Coronary artery (tissue), 2 donors: Measurements from ENCODE around the gene PET100.

ENCODE experiments used
- DNase-seq: peaks from one replicate; pipeline ENCODE4 v3.0.0-alpha.2; 2017; ENCODE audit warnings: low spot score
- H3K27ac ChIP-seq, 2 donors: fragments of 200-600 bp; sonication (generic); one replicate each; pipeline ENCODE4 v1.5.1; 2016 to 2019
- H3K4me3 ChIP-seq: fragments of 200-600 bp; sonication (generic); 2 replicates; pipeline ENCODE4 v1.5.1; 2016; ENCODE audit warnings: mild to moderate bottlenecking, moderate library complexity
- TF ChIP-seq, protein P1 (sequence below): fragments of 200-600 bp; sonication (generic); IDR thresholded peaks from one replicate; pipeline ENCODE4 v1.5.1; 2019; ENCODE audit warnings: antibody characterized with exemption

Gene PET100

DNA sequence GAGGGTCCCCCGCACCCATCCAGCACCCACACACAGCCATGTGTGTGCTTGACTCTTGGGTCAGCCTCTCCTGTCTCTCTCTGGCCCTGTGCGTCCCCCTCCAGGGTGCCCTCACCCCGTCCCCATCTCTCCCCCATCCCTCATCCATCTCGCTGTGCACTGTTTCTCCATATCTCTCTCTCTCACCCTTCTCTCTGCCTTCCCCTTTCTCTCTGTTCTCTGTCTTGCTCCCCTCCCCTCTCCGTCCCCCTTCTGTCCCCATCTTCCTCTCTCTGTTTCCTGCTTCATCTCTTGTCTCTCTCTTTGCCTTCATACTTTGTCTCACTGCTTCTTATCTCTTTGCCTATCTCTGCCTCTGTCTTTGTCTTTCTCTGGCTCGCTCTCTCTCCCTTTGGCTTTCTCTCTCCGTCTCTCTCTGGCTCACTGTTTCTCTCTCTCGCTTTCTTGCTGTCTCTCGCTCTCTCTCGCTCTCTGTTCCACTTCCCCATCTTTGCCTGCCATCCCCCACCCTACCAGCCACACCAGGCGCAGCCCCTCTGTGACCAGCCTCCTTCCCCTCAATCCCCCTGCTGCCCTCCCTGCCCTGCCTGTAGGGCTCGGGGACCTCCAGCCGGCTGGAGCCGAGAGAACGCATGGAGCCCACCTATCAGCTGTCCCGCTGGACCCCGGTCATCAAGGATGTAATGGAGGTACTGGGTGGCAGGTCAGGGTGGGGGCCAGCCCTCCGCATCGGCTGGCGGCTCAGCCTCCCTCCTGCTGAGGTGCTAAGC is 16.2 kb downstream of the PET100 start:
- TF ChIP-seq, protein P1, sequence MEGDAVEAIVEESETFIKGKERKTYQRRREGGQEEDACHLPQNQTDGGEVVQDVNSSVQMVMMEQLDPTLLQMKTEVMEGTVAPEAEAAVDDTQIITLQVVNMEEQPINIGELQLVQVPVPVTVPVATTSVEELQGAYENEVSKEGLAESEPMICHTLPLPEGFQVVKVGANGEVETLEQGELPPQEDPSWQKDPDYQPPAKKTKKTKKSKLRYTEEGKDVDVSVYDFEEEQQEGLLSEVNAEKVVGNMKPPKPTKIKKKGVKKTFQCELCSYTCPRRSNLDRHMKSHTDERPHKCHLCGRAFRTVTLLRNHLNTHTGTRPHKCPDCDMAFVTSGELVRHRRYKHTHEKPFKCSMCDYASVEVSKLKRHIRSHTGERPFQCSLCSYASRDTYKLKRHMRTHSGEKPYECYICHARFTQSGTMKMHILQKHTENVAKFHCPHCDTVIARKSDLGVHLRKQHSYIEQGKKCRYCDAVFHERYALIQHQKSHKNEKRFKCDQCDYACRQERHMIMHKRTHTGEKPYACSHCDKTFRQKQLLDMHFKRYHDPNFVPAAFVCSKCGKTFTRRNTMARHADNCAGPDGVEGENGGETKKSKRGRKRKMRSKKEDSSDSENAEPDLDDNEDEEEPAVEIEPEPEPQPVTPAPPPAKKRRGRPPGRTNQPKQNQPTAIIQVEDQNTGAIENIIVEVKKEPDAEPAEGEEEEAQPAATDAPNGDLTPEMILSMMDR, result no peak
- H3K4me3 ChIP-seq, result no peak overlapping the region
- H3K27ac ChIP-seq, result no peak overlapping the region
- no peak for DNase-seq

DNA sequence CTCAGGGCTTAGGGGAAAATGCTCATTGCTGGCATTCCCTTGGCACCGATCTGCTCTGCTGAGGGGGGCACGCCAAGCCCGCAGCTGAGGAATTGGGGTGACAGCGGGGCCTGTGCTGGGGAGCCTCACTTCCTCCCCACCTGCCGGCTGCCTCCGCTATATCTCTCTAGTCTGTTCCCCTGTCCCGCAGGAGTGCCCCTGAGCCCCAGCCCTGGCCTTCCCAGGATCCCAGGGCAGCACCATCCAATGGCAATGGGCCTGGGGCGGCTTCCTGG is 16.8 kb downstream of the PET100 start:
- no peak overlapping the region for H3K27ac ChIP-seq
- no peak for DNase-seq
- H3K4me3 ChIP-seq, result no peak overlapping the region
- TF ChIP-seq, protein P1, result no peak

DNA sequence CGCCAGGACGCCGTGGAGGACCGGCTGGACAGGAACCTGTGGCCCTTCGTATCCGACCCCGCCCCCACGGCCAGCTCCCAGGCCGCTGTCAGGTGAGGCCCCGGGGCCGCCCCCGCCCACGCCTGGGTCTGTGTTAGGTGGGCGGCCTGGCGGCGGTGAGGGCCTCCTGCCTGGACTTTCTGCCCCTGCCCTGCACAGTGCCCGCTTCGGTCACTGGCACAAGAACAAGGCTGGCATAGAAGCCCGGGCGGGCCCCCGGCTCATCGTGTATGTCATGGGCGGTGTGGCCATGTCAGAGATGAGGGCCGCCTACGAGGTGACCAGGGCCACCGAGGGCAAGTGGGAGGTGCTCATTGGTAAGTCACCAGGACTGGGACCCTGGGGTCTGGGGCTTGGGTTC is 17.6 kb downstream of the PET100 start:
- Histone ChIP-seq H3K4me3 (no peak overlapping the region), H3K27ac (no peak overlapping the region)
- TF ChIP-seq, protein P1, result no peak
- no peak for DNase-seq

DNA sequence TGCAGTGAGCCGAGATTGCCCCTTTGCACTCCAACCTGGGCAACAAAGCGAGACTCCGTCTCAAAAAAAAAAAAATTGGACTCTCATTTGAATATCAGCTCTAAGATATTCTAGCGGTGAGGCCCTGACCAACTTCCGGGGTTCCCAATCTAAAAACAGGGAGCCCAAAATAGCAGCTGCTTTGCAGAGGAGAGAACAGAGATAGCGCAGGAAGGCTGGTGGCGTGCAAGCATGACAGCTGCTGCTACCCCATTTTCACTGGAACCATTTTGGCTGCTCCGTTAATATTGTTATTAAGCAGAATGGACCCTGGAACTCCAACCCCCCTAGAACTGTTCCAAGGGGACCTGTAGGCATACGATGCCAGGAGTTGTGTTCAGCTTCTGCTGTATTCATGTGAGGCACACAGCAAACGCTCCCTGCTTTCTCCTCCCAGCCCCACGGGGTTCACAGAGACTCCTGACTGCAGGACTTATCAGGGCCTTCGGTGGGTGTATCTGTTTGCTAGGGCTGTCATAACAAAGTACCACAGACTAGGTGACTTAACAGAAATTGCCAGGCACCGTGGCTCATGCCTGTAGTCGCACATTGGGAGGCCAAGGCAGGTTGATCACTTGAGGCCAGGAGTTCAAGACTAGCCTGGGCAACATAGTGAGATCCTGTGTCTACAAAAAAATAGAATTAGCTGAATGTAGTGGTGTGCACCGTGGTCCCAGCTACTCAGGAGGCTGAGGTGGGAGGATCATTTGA is 18.8 kb downstream of the PET100 start:
- no peak for DNase-seq
- Histone ChIP-seq H3K27ac (no peak overlapping the region), H3K4me3 (no peak overlapping the region)
- TF ChIP-seq, protein P1, result no peak

DNA sequence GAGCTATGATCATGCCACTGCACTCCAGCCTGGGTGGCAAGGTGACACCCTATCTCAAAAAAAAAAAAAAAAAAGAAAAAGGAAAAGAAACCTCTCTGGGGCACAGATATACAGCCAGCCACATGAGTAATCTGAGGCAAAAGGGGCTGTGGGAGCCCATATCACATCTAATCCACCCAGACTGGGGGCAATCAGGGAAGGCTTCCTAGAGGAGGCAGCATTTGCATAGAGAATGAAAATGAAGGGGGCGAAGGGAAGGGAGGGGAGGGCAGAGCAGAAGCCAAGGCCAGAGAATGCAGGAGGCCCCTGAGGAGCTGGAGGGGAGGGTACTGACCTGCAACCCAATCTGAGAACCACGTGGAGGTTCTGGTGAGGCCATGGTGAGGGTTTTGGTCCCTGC is 20.6 kb downstream of the PET100 start:
- TF ChIP-seq, protein P1, result no peak
- no peak overlapping the region for H3K27ac ChIP-seq
- DNase-seq, result no peak
- no peak overlapping the region for H3K4me3 ChIP-seq

DNA sequence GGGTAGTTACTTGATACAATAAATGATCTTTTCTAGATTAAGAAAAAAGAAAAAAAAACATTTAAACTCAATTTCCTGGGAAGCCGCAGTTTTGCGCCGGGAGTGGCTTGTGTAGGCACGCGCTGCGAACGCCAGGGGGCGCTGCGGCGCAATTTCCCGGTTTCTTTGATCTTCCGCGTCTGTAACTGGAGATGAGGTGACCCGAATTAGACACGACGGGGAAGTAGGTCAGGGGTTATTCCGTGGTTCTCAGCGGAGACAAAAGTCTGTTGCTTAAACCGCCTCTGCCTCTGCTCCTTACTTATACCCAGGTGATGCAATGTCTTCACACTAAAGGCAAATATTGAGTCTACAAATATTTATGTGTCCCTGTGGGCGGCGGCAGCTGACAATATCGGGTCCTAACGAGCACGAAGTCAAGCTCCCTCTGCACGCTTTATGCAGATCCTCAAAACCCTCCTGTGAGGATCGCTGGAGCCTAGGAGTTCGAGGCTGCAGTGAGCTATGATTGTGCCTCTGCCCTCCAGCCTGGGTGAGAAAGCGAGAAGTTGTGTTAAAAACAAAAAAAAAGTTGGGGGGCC is 22.6 kb downstream of the PET100 start:
- no peak overlapping the region for H3K27ac ChIP-seq
- peak overlapping the region; percentile 57 for H3K4me3 ChIP-seq

More for the DNA sequence above, 22.6 kb downstream of the PET100 start:
- DNase-seq, result peak; percentile 83
- TF ChIP-seq, protein P1, result peak; percentile 95
